ENCODE measurements around the gene SORBS1. TPM values are rescaled to one million over a fixed set of nuclear protein-coding genes. Genes with fewer than 3 reads are reported as not detected.

The SORBS1 gene
- total and polyA plus RNA-seq, 2 of the 13 experiments (the other 11 are each of a cell fraction or from before 2014, with no cell fraction given), result 16.8 to 39.8 TPM

DNA sequence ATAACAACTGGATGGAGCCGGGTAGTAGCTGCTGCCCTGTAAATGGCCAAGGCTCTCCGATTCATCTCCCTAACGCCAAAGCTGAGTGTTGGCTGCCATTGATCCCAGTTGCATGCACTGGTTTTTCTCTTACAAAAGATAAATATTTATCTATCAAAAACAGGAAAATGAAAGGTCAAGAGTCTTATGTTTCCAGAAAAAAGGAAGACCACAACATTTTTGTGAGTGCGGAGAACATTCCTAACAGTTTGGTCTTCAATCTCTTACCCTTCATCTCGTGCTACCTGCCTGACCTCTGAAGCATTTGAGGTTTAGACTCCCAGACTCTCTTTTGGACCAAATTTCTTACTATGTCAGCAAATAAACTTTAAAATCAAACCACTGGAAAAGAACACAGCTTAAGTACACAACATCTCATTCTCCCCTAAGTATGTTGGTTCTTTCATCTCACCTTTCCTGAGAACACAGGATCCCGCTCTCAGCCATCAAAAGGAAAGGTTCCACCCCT lies 61.6 kb downstream of the SORBS1 start (continued):
- TF ChIP-seq NCOA2 (CRISPR knock-in tag; IDR thresholded peaks at IDR 0.05), result peak; percentile 42; the same call in 1 of the 2 replicates
- 0 out of 2 replicates have a peak, but pooled peaks have one; percentile 22 for TF ChIP-seq ELF3 (CRISPR knock-in tag; IDR thresholded peaks at IDR 0.05)
- TF ChIP-seq SAP130 (CRISPR knock-in tag; IDR thresholded peaks at IDR 0.05; ENCODE audit: low read depth), result peak; percentile 21; the same call in 1 of the 2 replicates
- no peak for TF ChIP-seq HOMEZ (CRISPR knock-in tag; IDR thresholded peaks at IDR 0.05; ENCODE audit: low read depth)
- TF ChIP-seq, protein P1, sequence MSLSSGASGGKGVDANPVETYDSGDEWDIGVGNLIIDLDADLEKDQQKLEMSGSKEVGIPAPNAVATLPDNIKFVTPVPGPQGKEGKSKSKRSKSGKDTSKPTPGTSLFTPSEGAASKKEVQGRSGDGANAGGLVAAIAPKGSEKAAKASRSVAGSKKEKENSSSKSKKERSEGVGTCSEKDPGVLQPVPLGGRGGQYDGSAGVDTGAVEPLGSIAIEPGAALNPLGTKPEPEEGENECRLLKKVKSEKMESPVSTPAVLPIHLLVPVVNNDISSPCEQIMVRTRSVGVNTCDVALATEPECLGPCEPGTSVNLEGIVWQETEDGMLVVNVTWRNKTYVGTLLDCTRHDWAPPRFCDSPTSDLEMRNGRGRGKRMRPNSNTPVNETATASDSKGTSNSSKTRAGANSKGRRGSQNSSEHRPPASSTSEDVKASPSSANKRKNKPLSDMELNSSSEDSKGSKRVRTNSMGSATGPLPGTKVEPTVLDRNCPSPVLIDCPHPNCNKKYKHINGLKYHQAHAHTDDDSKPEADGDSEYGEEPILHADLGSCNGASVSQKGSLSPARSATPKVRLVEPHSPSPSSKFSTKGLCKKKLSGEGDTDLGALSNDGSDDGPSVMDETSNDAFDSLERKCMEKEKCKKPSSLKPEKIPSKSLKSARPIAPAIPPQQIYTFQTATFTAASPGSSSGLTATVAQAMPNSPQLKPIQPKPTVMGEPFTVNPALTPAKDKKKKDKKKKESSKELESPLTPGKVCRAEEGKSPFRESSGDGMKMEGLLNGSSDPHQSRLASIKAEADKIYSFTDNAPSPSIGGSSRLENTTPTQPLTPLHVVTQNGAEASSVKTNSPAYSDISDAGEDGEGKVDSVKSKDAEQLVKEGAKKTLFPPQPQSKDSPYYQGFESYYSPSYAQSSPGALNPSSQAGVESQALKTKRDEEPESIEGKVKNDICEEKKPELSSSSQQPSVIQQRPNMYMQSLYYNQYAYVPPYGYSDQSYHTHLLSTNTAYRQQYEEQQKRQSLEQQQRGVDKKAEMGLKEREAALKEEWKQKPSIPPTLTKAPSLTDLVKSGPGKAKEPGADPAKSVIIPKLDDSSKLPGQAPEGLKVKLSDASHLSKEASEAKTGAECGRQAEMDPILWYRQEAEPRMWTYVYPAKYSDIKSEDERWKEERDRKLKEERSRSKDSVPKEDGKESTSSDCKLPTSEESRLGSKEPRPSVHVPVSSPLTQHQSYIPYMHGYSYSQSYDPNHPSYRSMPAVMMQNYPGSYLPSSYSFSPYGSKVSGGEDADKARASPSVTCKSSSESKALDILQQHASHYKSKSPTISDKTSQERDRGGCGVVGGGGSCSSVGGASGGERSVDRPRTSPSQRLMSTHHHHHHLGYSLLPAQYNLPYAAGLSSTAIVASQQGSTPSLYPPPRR (CRISPR knock-in tag; IDR thresholded peaks at IDR 0.05; ENCODE audit: borderline replicate concordance), result 0 out of 2 replicates have a peak, but pooled peaks have one; percentile 43
- TF ChIP-seq, protein P2, sequence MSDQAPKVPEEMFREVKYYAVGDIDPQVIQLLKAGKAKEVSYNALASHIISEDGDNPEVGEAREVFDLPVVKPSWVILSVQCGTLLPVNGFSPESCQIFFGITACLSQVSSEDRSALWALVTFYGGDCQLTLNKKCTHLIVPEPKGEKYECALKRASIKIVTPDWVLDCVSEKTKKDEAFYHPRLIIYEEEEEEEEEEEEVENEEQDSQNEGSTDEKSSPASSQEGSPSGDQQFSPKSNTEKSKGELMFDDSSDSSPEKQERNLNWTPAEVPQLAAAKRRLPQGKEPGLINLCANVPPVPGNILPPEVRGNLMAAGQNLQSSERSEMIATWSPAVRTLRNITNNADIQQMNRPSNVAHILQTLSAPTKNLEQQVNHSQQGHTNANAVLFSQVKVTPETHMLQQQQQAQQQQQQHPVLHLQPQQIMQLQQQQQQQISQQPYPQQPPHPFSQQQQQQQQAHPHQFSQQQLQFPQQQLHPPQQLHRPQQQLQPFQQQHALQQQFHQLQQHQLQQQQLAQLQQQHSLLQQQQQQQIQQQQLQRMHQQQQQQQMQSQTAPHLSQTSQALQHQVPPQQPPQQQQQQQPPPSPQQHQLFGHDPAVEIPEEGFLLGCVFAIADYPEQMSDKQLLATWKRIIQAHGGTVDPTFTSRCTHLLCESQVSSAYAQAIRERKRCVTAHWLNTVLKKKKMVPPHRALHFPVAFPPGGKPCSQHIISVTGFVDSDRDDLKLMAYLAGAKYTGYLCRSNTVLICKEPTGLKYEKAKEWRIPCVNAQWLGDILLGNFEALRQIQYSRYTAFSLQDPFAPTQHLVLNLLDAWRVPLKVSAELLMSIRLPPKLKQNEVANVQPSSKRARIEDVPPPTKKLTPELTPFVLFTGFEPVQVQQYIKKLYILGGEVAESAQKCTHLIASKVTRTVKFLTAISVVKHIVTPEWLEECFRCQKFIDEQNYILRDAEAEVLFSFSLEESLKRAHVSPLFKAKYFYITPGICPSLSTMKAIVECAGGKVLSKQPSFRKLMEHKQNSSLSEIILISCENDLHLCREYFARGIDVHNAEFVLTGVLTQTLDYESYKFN (CRISPR knock-in tag; conservative IDR thresholded peaks at IDR 0.05), result peak; percentile 28; the same call in 1 of the 2 replicates
- TF ChIP-seq NR2F1 (CRISPR knock-in tag; IDR thresholded peaks at IDR 0.05), result no peak; a peak in 1 of 4 replicates
- TF ChIP-seq NR2C2 (CRISPR knock-in tag; IDR thresholded peaks at IDR 0.05; ENCODE audit: borderline replicate concordance), result no peak
- TF ChIP-seq ZNF275 (CRISPR knock-in tag; IDR thresholded peaks at IDR 0.05; ENCODE audit: borderline replicate concordance), result no peak
- TF ChIP-seq SALL1 (CRISPR knock-in tag; IDR thresholded peaks at IDR 0.05), result peak; percentile 33; the same call in 1 of the 2 replicates
- TF ChIP-seq ZFX (CRISPR knock-in tag; IDR thresholded peaks at IDR 0.05; ENCODE audit: low read depth), result no peak
- TF ChIP-seq NFIC (IDR thresholded peaks at IDR 0.05; ENCODE audit: low read length), result peak; percentile 48; the same call in 1 of the 2 replicates
- peak; percentile 46; the same call in 1 of the 2 replicates for TF ChIP-seq ZNF644 (CRISPR knock-in tag; IDR thresholded peaks at IDR 0.05; ENCODE audit: low read depth)
- TF ChIP-seq SMYD3 (CRISPR knock-in tag; IDR thresholded peaks at IDR 0.05), result no peak
- no peak for TF ChIP-seq JUNB (CRISPR knock-in tag; IDR thresholded peaks at IDR 0.05; ENCODE audit: borderline replicate concordance)
- TF ChIP-seq MAFK (conservative IDR thresholded peaks at IDR 0.05 in 1 of 2, IDR thresholded peaks at IDR 0.05 in 1 of 2; ENCODE audit: low read length in 2 of 2), result peak; percentile 85 to 91
- no peak for TF ChIP-seq SP2 (CRISPR knock-in tag; IDR thresholded peaks at IDR 0.05)
- TF ChIP-seq TGIF2 (CRISPR knock-in tag; IDR thresholded peaks at IDR 0.05), result no peak
- TF ChIP-seq ERF (CRISPR knock-in tag; IDR thresholded peaks at IDR 0.05), result no peak
